DOHH2 (cell line): ENCODE results near the gene FAT2.

Experiments used
- H3F3A ChIP-seq: fragments of 200-600 bp; sonication (generic), shearing (Covaris generic); 2 replicates; pipeline ENCODE4 v1.6.0; 2016; ENCODE audit warnings: antibody characterized with exemption, mild to moderate bottlenecking; ENCODE audit not compliant: control insufficient read depth, insufficient read depth
- H3K27ac ChIP-seq: fragments of 200-600 bp; sonication (generic); 2 replicates; pipeline ENCODE4 v1.5.1; 2014; ENCODE audit warnings: low read depth, mild to moderate bottlenecking, low read length, moderate library complexity
- H3K27me3 ChIP-seq: fragments of 200-600 bp; sonication (generic); 2 replicates; pipeline ENCODE4 v1.6.1; 2014; ENCODE audit warnings: mild to moderate bottlenecking, low read length, mixed read lengths; ENCODE audit not compliant: control insufficient read depth
- H3K36me3 ChIP-seq: fragments of 200-600 bp; sonication (generic); 2 replicates; pipeline ENCODE4 v1.6.1; 2014; ENCODE audit warnings: mild to moderate bottlenecking, low read length, moderate library complexity, mixed read lengths; ENCODE audit not compliant: control insufficient read depth
- H3K4me1 ChIP-seq: fragments of 200-600 bp; sonication (generic); 2 replicates; pipeline ENCODE4 v1.6.1; 2014; ENCODE audit warnings: mild to moderate bottlenecking, low read length, mixed read lengths; ENCODE audit not compliant: control insufficient read depth
- H3K4me2 ChIP-seq: fragments of 200-600 bp; sonication (generic); 2 replicates; pipeline ENCODE4 v1.6.0; 2014; ENCODE audit warnings: mild to moderate bottlenecking, low read length, moderate library complexity
- H3K4me3 ChIP-seq: fragments of 200-600 bp; sonication (generic); 2 replicates; pipeline ENCODE4 v1.5.1; 2014; ENCODE audit warnings: mild to moderate bottlenecking, low read length, mixed read lengths
- H3K79me2 ChIP-seq: fragments of 200-600 bp; sonication (generic); 2 replicates; pipeline ENCODE4 v1.6.1; 2014; ENCODE audit warnings: mild to moderate bottlenecking, low read length, mixed read lengths; ENCODE audit not compliant: control insufficient read depth
- H3K9me2 ChIP-seq: fragments of 200-600 bp; sonication (generic); replicated peaks from 2 replicates; pipeline ENCODE4 v1.6.1; 2014; ENCODE audit warnings: mild to moderate bottlenecking, low read length, mixed read lengths; ENCODE audit not compliant: control insufficient read depth
- H3K9me3 ChIP-seq: fragments of 200-600 bp; sonication (generic); 2 replicates; pipeline ENCODE4 v1.6.1; 2014; ENCODE audit warnings: antibody characterized with exemption, low read length, mixed read lengths; ENCODE audit not compliant: control insufficient read depth, insufficient read depth
- H4K20me1 ChIP-seq: fragments of 200-600 bp; sonication (generic); 2 replicates; pipeline ENCODE4 v1.6.0; 2014; ENCODE audit warnings: low read depth, mild to moderate bottlenecking, antibody characterized with exemption, low read length, moderate library complexity; ENCODE audit not compliant: control insufficient read depth, insufficient read depth
- EZH2phosphoT487 ChIP-seq: fragments of 200-600 bp; sonication (generic); IDR thresholded peaks from 2 replicates; pipeline ENCODE4 v1.6.1; 2017; ENCODE audit warnings: borderline replicate concordance, mild to moderate bottlenecking, antibody characterized with exemption, low read length, moderate library complexity, mixed read lengths
- TF ChIP-seq, protein P1 (sequence below): fragments of 200-600 bp; sonication (generic); IDR thresholded peaks from one replicate; pipeline ENCODE4 v1.5.1; 2014; ENCODE audit warnings: antibody characterized with exemption, mild to moderate bottlenecking, low read depth, low read length; ENCODE audit not compliant: poor library complexity, severe bottlenecking

Gene FAT2

DNA sequence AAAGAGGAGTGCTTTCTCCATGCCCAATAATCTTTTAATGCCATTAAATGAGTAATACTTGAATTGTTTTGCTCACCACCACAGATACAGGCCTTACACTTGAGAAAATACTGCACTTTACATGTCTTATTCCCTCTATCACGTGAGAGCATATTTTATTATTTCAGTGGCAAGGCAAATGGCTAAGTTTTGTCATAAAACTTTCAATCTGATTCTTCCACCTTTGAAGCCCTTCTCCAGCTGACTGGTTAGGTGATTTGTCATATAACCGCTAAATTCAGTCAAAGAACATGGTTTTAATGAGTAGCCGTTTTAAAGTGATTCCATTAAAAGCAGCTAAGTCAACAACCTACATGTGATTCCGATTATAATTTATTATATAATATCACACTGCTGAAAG, 43.8 kb downstream of the FAT2 start:
- no peaks in the 10 kb centered on the region for H3F3A ChIP-seq
- H3K4me1 ChIP-seq = no peaks in the 10 kb centered on the region
- TF ChIP-seq, protein P1, sequence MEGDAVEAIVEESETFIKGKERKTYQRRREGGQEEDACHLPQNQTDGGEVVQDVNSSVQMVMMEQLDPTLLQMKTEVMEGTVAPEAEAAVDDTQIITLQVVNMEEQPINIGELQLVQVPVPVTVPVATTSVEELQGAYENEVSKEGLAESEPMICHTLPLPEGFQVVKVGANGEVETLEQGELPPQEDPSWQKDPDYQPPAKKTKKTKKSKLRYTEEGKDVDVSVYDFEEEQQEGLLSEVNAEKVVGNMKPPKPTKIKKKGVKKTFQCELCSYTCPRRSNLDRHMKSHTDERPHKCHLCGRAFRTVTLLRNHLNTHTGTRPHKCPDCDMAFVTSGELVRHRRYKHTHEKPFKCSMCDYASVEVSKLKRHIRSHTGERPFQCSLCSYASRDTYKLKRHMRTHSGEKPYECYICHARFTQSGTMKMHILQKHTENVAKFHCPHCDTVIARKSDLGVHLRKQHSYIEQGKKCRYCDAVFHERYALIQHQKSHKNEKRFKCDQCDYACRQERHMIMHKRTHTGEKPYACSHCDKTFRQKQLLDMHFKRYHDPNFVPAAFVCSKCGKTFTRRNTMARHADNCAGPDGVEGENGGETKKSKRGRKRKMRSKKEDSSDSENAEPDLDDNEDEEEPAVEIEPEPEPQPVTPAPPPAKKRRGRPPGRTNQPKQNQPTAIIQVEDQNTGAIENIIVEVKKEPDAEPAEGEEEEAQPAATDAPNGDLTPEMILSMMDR = no peak
- no peak for TF ChIP-seq EZH2phosphoT487
- H4K20me1 ChIP-seq = no peaks in the 10 kb centered on the region
- H3K36me3 ChIP-seq = no peaks in the 10 kb centered on the region
- H3K9me3 ChIP-seq = no peaks in the 10 kb centered on the region
- no peak overlapping the region for H3K27ac ChIP-seq
- peaks cover 13% of the 10 kb centered on the region for H3K27me3 ChIP-seq
- no peak overlapping the region for H3K4me2 ChIP-seq
- no peaks in the 10 kb centered on the region for H3K79me2 ChIP-seq
- no peaks in the 10 kb centered on the region for H3K9me2 ChIP-seq
- H3K4me3 ChIP-seq = no peak overlapping the region

DNA sequence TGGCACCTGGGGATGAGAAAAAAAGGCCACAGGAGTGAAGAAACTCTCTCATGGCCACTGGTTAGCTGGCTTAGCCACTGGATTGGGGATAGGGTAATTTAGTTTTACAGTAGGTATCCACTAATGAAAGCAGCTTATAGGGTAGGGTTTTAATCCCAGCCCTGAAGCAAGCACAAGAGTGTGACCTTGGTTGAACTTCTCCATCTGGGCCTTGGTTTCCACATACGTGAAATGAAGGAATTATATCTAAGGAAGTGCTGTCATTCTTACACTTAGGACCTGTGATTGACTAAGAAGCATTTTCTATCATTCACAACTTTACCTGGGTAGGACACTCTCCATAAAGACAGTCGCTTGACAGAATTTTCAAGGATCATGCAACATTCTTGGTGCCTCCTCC, 49.6 kb downstream of the FAT2 start:
- H3K4me1 ChIP-seq = no peaks in the 10 kb centered on the region
- H3K27ac ChIP-seq = no peak overlapping the region
- H3K4me3 ChIP-seq = no peak overlapping the region
- H3K79me2 ChIP-seq = no peaks in the 10 kb centered on the region
- no peak for TF ChIP-seq EZH2phosphoT487
- TF ChIP-seq, protein P1 = no peak
- no peaks in the 10 kb centered on the region for H3F3A ChIP-seq
- no peaks in the 10 kb centered on the region for H3K9me2 ChIP-seq
- H3K36me3 ChIP-seq = no peaks in the 10 kb centered on the region
- H3K9me3 ChIP-seq = no peaks in the 10 kb centered on the region
- H3K27me3 ChIP-seq = peaks cover 11% of the 10 kb centered on the region
- H3K4me2 ChIP-seq = no peak overlapping the region
- H4K20me1 ChIP-seq = no peaks in the 10 kb centered on the region
